ENCODE measurements around the gene PAX6. TPM values are rescaled to one million over a fixed set of nuclear protein-coding genes. Genes with fewer than 3 reads are reported as not detected.
A peak's percentile ranks its signal among the peaks of the same experiment; 100 is the strongest.

The PAX6 gene
- polyA plus RNA-seq, 3 donors from 2014 or later: not detected

GRCh38 chr11:31826536-31827438, 15.7 kb upstream of the PAX6 start:
- H3K4me3 Mint-ChIP-seq: peak overlapping the region in 2 of 5 donors; percentile 2 to 21
- H3K27me3 Mint-ChIP-seq (ENCODE audit: low read depth in 3 of 3): peaks cover 48 to 70% (median 49%) of the 10 kb centered on the region in 3 donors
- H3K36me3 Mint-ChIP-seq: peaks cover 0 to 7% (median 3%) of the 10 kb centered on the region in 3 donors
- H3K4me1 Mint-ChIP-seq: peaks cover 4 to 21% of the 10 kb centered on the region in 2 donors
- no peak overlapping the region for H3K27ac Mint-ChIP-seq
- DNase-seq: no peak
- H3K9me3 Mint-ChIP-seq: peaks cover 0 to 20% (median 3%) of the 10 kb centered on the region in 6 donors

- H3K4me1 Mint-ChIP-seq: peaks cover 4 to 21% of the 10 kb centered on the region in 2 donors
- peaks cover 0 to 7% (median 3%) of the 10 kb centered on the region in 3 donors for H3K36me3 Mint-ChIP-seq
- DNase-seq: no peak
- H3K4me3 Mint-ChIP-seq: peak overlapping the region in 1 of 5 donors; percentile 27
- H3K9me3 Mint-ChIP-seq: peaks cover 0 to 28% (median 4%) of the 10 kb centered on the region in 6 donors
- no peak overlapping the region for H3K27ac Mint-ChIP-seq
- H3K27me3 Mint-ChIP-seq (ENCODE audit: low read depth in 3 of 3): peaks cover 48 to 74% (median 50%) of the 10 kb centered on the region in 3 donors
These were observed 14.8 kb upstream of the PAX6 start for GRCh38 chr11:31825838-31826484.

- Mint-ChIP-seq H3K9me3 (peaks cover 0 to 28% (median 4%) of the 10 kb centered on the region in 6 donors), H3K27me3 (ENCODE audit: low read depth in 3 of 3) (peaks cover 50 to 74% (median 50%) of the 10 kb centered on the region in 3 donors), H3K27ac (no peak overlapping the region), H3K4me1 (peaks cover 4 to 21% of the 10 kb centered on the region in 2 donors), H3K4me3 (peak overlapping the region in 1 of 5 donors; percentile 38), H3K36me3 (peaks cover 0 to 7% (median 3%) of the 10 kb centered on the region in 3 donors)
- no peak for DNase-seq
These were observed 14.0 kb upstream of the PAX6 start for GRCh38 chr11:31824879-31825837.

- peaks cover 0 to 28% (median 4%) of the 10 kb centered on the region in 6 donors for H3K9me3 Mint-ChIP-seq
- peaks cover 45 to 70% (median 54%) of the 10 kb centered on the region in 3 donors for H3K27me3 Mint-ChIP-seq (ENCODE audit: low read depth in 3 of 3)
- H3K4me3 Mint-ChIP-seq: no peak overlapping the region
- no peak for DNase-seq
- H3K27ac Mint-ChIP-seq: no peak overlapping the region
- H3K36me3 Mint-ChIP-seq: peaks cover 0 to 7% (median 3%) of the 10 kb centered on the region in 3 donors
- peaks cover 4 to 21% of the 10 kb centered on the region in 2 donors for H3K4me1 Mint-ChIP-seq
These were observed 13.3 kb upstream of the PAX6 start for GRCh38 chr11:31824332-31824878.

GRCh38 chr11:31823644-31824331, 12.7 kb upstream of the PAX6 start:
- peaks cover 0 to 28% (median 4%) of the 10 kb centered on the region in 6 donors for H3K9me3 Mint-ChIP-seq
- peaks cover 4 to 21% of the 10 kb centered on the region in 2 donors for H3K4me1 Mint-ChIP-seq
- no peak for DNase-seq
- no peak overlapping the region for H3K4me3 Mint-ChIP-seq
- H3K27me3 Mint-ChIP-seq (ENCODE audit: low read depth in 3 of 3): peaks cover 46 to 65% (median 53%) of the 10 kb centered on the region in 3 donors
- H3K36me3 Mint-ChIP-seq: peaks cover 0 to 3% (median 0%) of the 10 kb centered on the region in 3 donors
- no peak overlapping the region for H3K27ac Mint-ChIP-seq

GRCh38 chr11:31822927-31823643, 12.0 kb upstream of the PAX6 start:
- H3K27me3 Mint-ChIP-seq (ENCODE audit: low read depth in 3 of 3): peaks cover 49 to 65% (median 52%) of the 10 kb centered on the region in 3 donors
- DNase-seq: no peak
- H3K9me3 Mint-ChIP-seq: peaks cover 0 to 26% (median 4%) of the 10 kb centered on the region in 6 donors
- peaks cover 0 to 3% (median 0%) of the 10 kb centered on the region in 3 donors for H3K36me3 Mint-ChIP-seq
- H3K4me1 Mint-ChIP-seq: peaks cover 7 to 20% of the 10 kb centered on the region in 2 donors
- H3K4me3 Mint-ChIP-seq: no peak overlapping the region
- no peak overlapping the region for H3K27ac Mint-ChIP-seq

GRCh38 chr11:31822175-31822926, 11.2 kb upstream of the PAX6 start:
- H3K27ac Mint-ChIP-seq: no peak overlapping the region
- no peak overlapping the region for H3K4me3 Mint-ChIP-seq
- H3K27me3 Mint-ChIP-seq (ENCODE audit: low read depth in 3 of 3): peaks cover 43 to 59% (median 46%) of the 10 kb centered on the region in 3 donors
- DNase-seq: no peak
- peaks cover 0 to 3% (median 0%) of the 10 kb centered on the region in 3 donors for H3K36me3 Mint-ChIP-seq
- H3K4me1 Mint-ChIP-seq: peaks cover 7 to 13% of the 10 kb centered on the region in 2 donors
- H3K9me3 Mint-ChIP-seq: peaks cover 0 to 19% (median 4%) of the 10 kb centered on the region in 6 donors

GRCh38 chr11:31821766-31822165, 10.6 kb upstream of the PAX6 start:
- H3K4me1 Mint-ChIP-seq: peaks cover 11 to 16% of the 10 kb centered on the region in 2 donors
- peaks cover 0 to 17% (median 4%) of the 10 kb centered on the region in 6 donors for H3K9me3 Mint-ChIP-seq
- DNase-seq: no peak
- peaks cover 0 to 3% (median 0%) of the 10 kb centered on the region in 3 donors for H3K36me3 Mint-ChIP-seq
- H3K27me3 Mint-ChIP-seq (ENCODE audit: low read depth in 3 of 3): peaks cover 41 to 61% (median 46%) of the 10 kb centered on the region in 3 donors
- H3K4me3 Mint-ChIP-seq: no peak overlapping the region
- no peak overlapping the region for H3K27ac Mint-ChIP-seq

- Mint-ChIP-seq H3K27ac (no peak overlapping the region), H3K36me3 (peaks cover 0 to under 1% (median 0%) of the 10 kb centered on the region in 3 donors), H3K4me3 (no peak overlapping the region), H3K27me3 (ENCODE audit: low read depth in 3 of 3) (peaks cover 38 to 58% (median 45%) of the 10 kb centered on the region in 3 donors), H3K9me3 (peaks cover 0 to 15% (median 4%) of the 10 kb centered on the region in 6 donors), H3K4me1 (peaks cover 12 to 13% of the 10 kb centered on the region in 2 donors)
- no peak for DNase-seq
These were observed 10.2 kb upstream of the PAX6 start for GRCh38 chr11:31821235-31821764.

GRCh38 chr11:31820438-31820818, 9.3 kb upstream of the PAX6 start:
- H3K9me3 Mint-ChIP-seq: peaks cover 0 to 14% (median 4%) of the 10 kb centered on the region in 6 donors
- no peaks in the 10 kb centered on the region for H3K36me3 Mint-ChIP-seq
- H3K27me3 Mint-ChIP-seq (ENCODE audit: low read depth in 3 of 3): peaks cover 37 to 60% (median 42%) of the 10 kb centered on the region in 3 donors
- DNase-seq: no peak
- no peak overlapping the region for H3K27ac Mint-ChIP-seq
- peaks cover 15 to 18% of the 10 kb centered on the region in 2 donors for H3K4me1 Mint-ChIP-seq
- no peak overlapping the region for H3K4me3 Mint-ChIP-seq

All from immature natural killer cell (primary cell).